Measurements from ENCODE around the gene ARMC8.
"Not testable (repeated sequence)": the region's sequence is repeated elsewhere in the genome, so short reads cannot be mapped to it uniquely, and the experiment has no call there.

ARMC8 gene

GRCh38 chr3:138187296-138188012 is at the start of gene ARMC8:
TSS of gene ARMC8 (plus strand) at chr3:138187301. CDS start at chr3:138187555, 254 bp downstream.
- DNase-seq (ENCODE audit: low read depth in 2 of 2), result peak in 1 of 2 experiments; percentile 15

GRCh38 chr3:138137861-138138260 is 49.2 kb upstream of the ARMC8 start:
- no peak for DNase-seq (ENCODE audit: low read depth in 2 of 2)

GRCh38 chr3:138139691-138140090 is 47.4 kb upstream of the ARMC8 start:
- DNase-seq (ENCODE audit: low read depth in 2 of 2), result no peak

- no peak for DNase-seq (ENCODE audit: low read depth in 2 of 2)
Measured at GRCh38 chr3:138140940-138141339, 46.2 kb upstream of the ARMC8 start.

GRCh38 chr3:138142181-138142580 is 44.9 kb upstream of the ARMC8 start:
- DNase-seq (ENCODE audit: low read depth in 2 of 2), result not testable (repeated sequence)

- DNase-seq (ENCODE audit: low read depth in 2 of 2), result no peak
Measured at GRCh38 chr3:138148503-138148902, 38.6 kb upstream of the ARMC8 start.

- DNase-seq (ENCODE audit: low read depth in 2 of 2), result no peak
Measured at GRCh38 chr3:138154534-138154933, 32.6 kb upstream of the ARMC8 start.

- DNase-seq (ENCODE audit: low read depth in 2 of 2), result no peak
Measured at GRCh38 chr3:138157743-138158142, 29.4 kb upstream of the ARMC8 start.

- DNase-seq (ENCODE audit: low read depth in 2 of 2), result no peak
Measured at GRCh38 chr3:138165061-138165460, 22.0 kb upstream of the ARMC8 start.

GRCh38 chr3:138172625-138173024 is 14.5 kb upstream of the ARMC8 start:
- no peak for DNase-seq (ENCODE audit: low read depth in 2 of 2)

- no peak for DNase-seq (ENCODE audit: low read depth in 2 of 2)
Measured at GRCh38 chr3:138173769-138174420, 13.2 kb upstream of the ARMC8 start.

- peak; percentile 56 to 63 for DNase-seq (ENCODE audit: low read depth in 2 of 2)
Measured at GRCh38 chr3:138174421-138175131, 12.5 kb upstream of the ARMC8 start, which contains the start of gene DBR1. TSS of gene DBR1 (minus strand) at chr3:138174921. CDS start at chr3:138174795, 126 bp downstream.

- no peak for DNase-seq (ENCODE audit: low read depth in 2 of 2)
Measured at GRCh38 chr3:138180375-138181029, 6.6 kb upstream of the ARMC8 start.

- no peak for DNase-seq (ENCODE audit: low read depth in 2 of 2)
Measured at GRCh38 chr3:138184994-138185393, 2.1 kb upstream of the ARMC8 start.

- DNase-seq (ENCODE audit: low read depth in 2 of 2), result no peak
Measured at GRCh38 chr3:138186221-138186620, 880 bp upstream of the ARMC8 start.

GRCh38 chr3:138186803-138187295 is 252 bp upstream of the ARMC8 start:
- DNase-seq (ENCODE audit: low read depth in 2 of 2), result peak; percentile 79 to 81

GRCh38 chr3:138188013-138188730 is 1.1 kb downstream of the ARMC8 start:
- no peak for DNase-seq (ENCODE audit: low read depth in 2 of 2)

GRCh38 chr3:138195481-138195880 is 8.4 kb downstream of the ARMC8 start:
- no peak for DNase-seq (ENCODE audit: low read depth in 2 of 2)

- no peak for DNase-seq (ENCODE audit: low read depth in 2 of 2)
Measured at GRCh38 chr3:138196023-138196422, 8.9 kb downstream of the ARMC8 start.

- no peak for DNase-seq (ENCODE audit: low read depth in 2 of 2)
Measured at GRCh38 chr3:138197058-138197457, 10.0 kb downstream of the ARMC8 start.

- no peak for DNase-seq (ENCODE audit: low read depth in 2 of 2)
Measured at GRCh38 chr3:138197524-138197923, 10.4 kb downstream of the ARMC8 start.
